Activated CD4-positive, alpha-beta T cell treated with anti-CD3 and anti-CD28 coated beads, Interleukin-2, amount 50 U/mL, for 48 hours (primary cell): ENCODE data around the gene UBXN1.
"Not testable (repeated sequence)": the region's sequence is repeated elsewhere in the genome, so short reads cannot be mapped to it uniquely, and the experiment has no call there.

Source experiments
- DNase-seq, 2 experiments: peaks; one replicate each; pipeline ENCODE4 v3.0.0-alpha.2; 2020

Gene UBXN1

GRCh38 chr11:62708392-62708791 is 29.5 kb upstream of the UBXN1 start:
- no peak for DNase-seq

DNA sequence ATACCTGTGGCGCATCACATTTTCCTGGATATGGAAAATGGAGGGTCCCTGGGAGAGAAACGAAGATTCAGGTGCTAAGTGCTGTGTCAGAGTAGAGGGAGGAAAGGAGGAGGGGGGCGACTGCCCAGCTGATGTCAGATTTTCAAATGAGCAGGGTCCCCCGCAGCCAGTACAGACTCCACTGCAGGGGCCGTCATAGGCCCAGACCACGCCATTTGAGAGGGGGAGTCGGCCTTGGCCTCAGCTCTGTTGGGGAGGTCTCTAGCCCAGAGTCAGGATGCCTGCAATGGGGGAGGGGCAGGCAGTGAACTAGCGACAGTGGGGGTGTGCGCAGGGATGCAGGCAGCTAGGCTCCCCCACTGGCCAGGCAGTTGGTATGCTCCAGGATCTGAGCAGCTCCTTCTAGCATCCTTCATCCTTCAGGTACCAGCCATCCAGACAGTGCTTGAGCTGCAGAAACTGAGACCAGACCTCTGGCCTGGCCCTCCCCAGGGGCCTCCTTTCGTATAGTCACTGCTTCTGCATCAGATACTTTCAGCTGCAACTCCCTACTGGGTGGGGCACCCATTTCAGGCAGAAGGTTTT is 28.5 kb upstream of the UBXN1 start, which contains the start of the genes BSCL2 and GNG3:
TSS of gene BSCL2 (minus strand) at position 148 of the 585 bp plus-strand sequence. CDS start 229 bp downstream, outside the sequence.
TSS of gene GNG3 (plus strand) at position 400 of the 585 bp plus-strand sequence. CDS start 620 bp downstream, outside the sequence.
- DNase-seq = no peak

DNA sequence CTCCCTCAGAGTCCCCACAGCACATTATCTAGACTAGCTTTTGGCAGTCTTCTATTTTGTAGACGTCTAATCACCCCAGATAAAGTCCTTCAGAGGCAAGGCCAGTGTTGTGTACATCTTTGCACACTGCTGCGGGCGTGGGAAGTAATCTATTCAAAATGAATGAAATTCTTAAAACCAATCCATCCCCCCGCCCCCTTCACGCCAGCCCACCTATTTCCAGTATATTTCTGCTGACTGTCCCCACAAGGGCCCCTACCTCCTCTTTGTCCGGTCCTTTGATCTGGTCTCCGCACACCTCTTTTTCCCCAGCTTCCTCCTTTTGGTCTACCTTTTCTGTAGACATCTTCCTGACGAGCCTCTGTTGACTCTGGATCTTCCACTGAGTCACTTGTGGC is 28.0 kb upstream of the UBXN1 start:
- DNase-seq = no peak

DNA sequence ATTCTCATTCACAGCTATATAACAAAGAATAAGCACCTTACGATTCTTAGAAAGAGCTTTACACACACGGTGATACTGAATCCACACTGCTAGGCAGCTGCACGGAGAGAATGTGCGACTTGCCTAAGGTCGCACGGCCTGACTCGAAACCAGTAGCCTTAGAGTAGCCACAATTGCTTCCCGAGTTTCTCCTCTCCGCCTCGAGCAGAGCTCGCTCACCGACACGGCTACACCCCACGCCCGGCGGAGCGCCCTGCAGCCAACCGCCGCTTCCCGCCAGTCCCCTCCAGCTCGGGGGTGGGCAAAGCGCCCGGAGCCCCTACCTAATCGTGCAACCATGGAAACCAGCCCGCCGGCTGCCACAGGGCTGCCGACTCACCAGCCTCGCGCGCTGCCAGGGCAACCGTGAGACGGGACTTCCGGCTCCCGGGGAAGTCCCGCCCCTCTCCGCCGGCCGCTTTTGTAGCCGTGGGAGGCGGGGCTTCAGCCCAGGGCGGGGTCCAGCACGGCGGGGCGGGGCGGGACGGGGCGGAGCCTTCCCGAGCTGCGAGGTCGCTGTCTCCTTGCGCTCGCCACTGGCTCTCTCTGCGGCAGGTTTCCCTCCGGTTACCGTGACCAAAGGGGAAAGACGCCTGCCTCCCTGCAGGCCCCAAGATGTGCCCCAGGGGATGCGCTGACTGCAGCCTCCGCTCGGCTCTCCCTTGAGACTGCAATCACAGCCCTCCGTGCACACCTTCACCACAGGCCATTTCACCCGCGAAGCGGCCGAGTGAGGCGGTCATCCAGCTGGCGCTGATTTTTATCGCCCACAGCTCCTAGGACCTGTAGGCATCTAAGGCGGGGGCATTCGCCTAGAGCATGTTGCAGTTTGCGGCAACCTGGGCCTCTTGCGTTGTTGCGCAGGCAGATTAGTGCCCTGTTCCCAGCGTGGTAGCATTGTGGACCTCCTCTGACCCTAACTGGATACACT is 27.3 kb upstream of the UBXN1 start:
- peak; percentile 92 to 93 for DNase-seq

GRCh38 chr11:62705413-62705812 is 26.5 kb upstream of the UBXN1 start:
- DNase-seq = no peak

GRCh38 chr11:62703921-62704320 is 25.0 kb upstream of the UBXN1 start:
- DNase-seq = not testable (repeated sequence)

- DNase-seq = no peak
These were observed 23.4 kb upstream of the UBXN1 start for GRCh38 chr11:62702246-62702645.

- peak; percentile 74 to 82 for DNase-seq
These were observed 15.7 kb upstream of the UBXN1 start for GRCh38 chr11:62694455-62695167.

GRCh38 chr11:62693624-62694023 is 14.8 kb upstream of the UBXN1 start:
- DNase-seq = not testable (repeated sequence)

DNA sequence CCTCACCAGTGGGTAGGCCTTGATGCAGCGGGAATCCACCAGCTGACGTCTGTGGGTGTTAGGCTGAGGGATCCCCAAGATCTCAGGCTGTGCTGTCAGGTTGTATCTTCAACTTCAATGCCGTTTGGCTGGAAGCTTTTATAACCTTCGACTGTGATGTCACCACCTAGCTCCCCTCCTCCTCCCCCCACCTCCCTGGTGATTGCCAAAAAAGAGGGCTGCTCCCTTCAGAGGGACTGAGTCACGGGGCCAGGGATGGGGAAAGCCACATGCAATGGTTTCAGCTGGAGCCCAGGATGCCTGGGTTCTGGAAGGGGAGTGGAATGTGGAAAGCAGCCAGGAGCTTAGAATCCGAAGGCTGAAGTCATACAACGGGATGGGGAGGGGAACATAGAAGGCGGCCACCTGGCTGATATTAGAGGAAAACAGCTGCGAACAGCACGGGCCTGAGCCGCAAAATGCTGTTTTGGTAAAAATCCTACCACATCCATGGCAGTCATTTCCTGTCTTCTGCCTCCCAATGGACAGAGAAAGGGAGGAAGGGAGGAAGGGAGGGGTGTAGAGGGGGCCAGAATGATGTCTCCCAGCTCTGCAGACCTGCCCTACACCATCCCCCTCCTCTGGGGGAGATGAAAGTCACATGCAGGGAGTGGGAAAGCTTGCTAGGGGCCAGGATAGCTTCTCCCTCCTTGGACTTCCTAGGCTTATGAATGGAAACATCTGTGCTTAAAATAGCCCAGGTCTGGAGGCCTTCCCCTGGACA is 10.7 kb upstream of the UBXN1 start, which contains the start of gene LRRN4CL:
TSS of gene LRRN4CL (minus strand) at position 110 of the 763 bp plus-strand sequence. CDS start 1,022 bp downstream, outside the sequence.
- DNase-seq = no peak

DNA sequence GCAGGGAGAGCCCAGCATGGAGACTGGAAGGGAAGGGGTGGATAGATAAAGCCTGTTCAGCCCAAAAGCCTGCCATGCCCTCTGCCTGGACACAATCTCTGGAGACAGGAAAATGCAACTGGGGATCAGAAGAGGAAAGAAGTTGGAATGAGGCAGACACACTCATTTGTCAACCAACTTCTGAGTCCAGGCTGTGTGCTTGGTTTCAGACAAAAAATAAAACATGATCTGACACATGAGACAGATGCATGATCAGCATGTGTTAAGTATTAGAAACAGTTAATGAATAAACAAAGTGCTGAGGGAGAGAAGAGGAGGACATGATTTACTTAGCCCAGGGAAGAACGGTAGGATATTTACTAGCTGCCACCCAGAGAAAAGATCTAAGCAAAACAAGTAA is 9.6 kb upstream of the UBXN1 start:
- no peak for DNase-seq

DNA sequence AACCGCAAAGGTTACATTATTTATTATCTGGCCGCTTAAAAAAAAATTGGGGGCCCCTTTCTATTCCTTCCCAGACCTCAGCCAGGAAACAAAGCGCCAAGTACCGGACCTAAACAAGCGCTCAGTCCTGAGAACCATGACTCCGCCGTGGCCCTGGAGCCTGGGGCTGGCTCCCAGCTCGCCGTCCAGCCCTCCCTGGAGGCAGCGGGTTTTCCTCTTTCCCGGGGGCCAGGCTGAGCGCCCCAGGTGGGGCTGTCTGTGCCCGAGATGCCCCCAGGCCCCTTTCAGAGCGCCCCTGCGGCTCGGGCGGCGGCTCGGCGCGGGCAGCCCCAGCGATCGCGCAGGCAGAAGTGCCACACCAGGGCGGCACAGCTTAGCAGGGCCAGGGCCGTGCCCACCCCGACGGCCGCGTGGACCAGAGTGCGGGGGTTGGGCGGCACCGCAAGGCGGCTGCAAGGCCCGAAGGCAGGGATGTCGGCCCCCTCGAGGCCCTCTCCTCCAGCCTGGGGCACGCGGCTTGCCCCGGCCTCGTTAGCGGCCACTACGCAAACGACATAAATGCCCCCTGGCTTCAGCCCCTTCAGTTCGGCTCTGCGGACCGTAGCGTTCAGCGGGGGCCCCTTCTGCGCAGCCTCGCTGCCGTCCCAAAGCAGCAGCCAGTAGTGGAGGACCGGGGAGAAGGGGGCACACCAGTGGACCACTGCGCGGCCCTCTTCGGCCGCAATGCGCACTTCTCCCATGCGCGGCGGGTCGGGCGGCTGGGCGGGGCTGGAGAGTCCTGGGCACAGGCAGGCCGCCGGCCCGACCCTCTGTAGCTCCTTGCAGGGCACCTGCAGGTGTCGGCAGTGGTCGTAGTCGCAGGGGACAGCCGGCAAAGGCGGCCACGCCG is 8.9 kb upstream of the UBXN1 start:
- no peak for DNase-seq

DNA sequence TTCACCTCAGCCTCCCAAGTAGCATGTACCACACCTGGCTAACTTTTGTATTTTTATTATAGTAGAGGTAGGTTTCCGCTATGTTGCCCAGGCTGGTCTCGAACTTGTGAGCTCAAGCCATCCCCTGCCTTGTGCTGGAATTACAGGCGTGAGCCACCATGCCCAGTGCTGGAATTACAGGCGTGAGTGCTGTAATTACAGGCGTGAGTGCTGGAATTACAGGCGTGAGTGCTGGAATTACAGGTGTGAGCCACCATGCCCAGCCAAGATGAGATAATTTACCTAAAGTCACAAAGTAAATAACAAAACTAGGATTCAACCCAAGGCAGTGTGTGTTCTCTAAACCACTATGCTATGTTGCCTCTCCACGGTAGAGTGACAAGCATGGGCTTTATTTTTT is 3.6 kb upstream of the UBXN1 start:
- DNase-seq = no peak

- peak in 1 of 2 experiments; percentile 49 for DNase-seq
These were observed 2.0 kb upstream of the UBXN1 start for GRCh38 chr11:62680825-62681240.

GRCh38 chr11:62678433-62678769 is 472 bp downstream of the UBXN1 start:
- DNase-seq = no peak

GRCh38 chr11:62677714-62678113 is 1.2 kb downstream of the UBXN1 start:
- no peak for DNase-seq

GRCh38 chr11:62677156-62677555 is 1.7 kb downstream of the UBXN1 start:
- DNase-seq = no peak

- DNase-seq = no peak
These were observed 2.2 kb downstream of the UBXN1 start for GRCh38 chr11:62676698-62677097.

GRCh38 chr11:62675415-62675814 is 3.5 kb downstream of the UBXN1 start:
- not testable (repeated sequence) for DNase-seq

- no peak for DNase-seq
These were observed 5.7 kb downstream of the UBXN1 start for GRCh38 chr11:62673196-62673525.

DNA sequence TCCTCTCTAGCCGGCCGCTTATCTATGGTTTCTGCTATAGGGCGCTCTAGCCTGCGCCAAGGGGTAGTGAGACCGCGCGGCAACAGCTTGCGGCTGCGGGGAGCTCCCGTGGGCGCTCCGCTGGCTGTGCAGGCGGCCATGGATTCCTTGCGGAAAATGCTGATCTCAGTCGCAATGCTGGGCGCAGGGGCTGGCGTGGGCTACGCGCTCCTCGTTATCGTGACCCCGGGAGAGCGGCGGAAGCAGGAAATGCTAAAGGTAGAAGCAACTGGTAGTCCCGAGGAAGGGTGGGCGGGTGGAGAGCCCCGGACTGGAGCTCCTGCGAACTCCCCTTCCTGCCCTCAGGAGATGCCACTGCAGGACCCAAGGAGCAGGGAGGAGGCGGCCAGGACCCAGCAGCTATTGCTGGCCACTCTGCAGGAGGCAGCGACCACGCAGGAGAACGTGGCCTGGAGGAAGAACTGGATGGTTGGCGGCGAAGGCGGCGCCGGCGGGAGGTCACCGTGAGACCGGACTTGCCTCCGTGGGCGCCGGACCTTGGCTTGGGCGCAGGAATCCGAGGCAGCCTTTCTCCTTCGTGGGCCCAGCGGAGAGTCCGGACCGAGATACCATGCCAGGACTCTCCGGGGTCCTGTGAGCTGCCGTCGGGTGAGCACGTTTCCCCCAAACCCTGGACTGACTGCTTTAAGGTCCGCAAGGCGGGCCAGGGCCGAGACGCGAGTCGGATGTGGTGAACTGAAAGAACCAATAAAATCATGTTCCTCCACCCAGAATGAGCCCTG is 7.1 kb downstream of the UBXN1 start, which contains the start of the genes LBHD1 and UQCC3:
TSS of gene LBHD1 (minus strand) at position 660 of the 782 bp plus-strand sequence. CDS start 2,236 bp downstream, outside the sequence.
TSS of gene UQCC3 (plus strand) at position 66 of the 782 bp plus-strand sequence. CDS start at position 139, 73 bp downstream.
- DNase-seq = peak; percentile 76 to 83
